ENCODE measurements around the gene ANKS1B. TPM values are rescaled to one million over a fixed set of nuclear protein-coding genes. Genes with fewer than 3 reads are reported as not detected.
"Not testable (repeated sequence)": the region's sequence is repeated elsewhere in the genome, so short reads cannot be mapped to it uniquely, and the experiment has no call there.

Gene ANKS1B
- total RNA-seq, 1 experiment from 2014 or later: 18.8 TPM

- ChIA-PET POLR2A (no interaction called here), CTCF (interaction anchor here (0.5 to 1.2 kb wide), 2 partner anchors 10 to 135 kb away, joined by 3 to 5 read pairs; no protein-coding TSS in a partner anchor)
- intact Hi-C loops (cut with micrococcal nuclease): no loop called here
- DNase-seq (ENCODE audit: unreplicated experiment): no peak
- H3K4me1 Mint-ChIP-seq (ENCODE audit: insufficient read depth, unreplicated experiment): no peaks in the 10 kb centered on the region
- BruUV-seq (replicated peaks): no TSS peak
- H3K4me3 Mint-ChIP-seq (ENCODE audit: unreplicated experiment): no peak overlapping the region
- H3K9me3 Mint-ChIP-seq (ENCODE audit: unreplicated experiment): no peaks in the 10 kb centered on the region
- H3K27me3 Mint-ChIP-seq (ENCODE audit: insufficient read depth, unreplicated experiment): no peaks in the 10 kb centered on the region
- no peak overlapping the region for H3K27ac Mint-ChIP-seq (ENCODE audit: low read depth, unreplicated experiment)
- H3K36me3 Mint-ChIP-seq (ENCODE audit: insufficient read depth, unreplicated experiment): no peaks in the 10 kb centered on the region
- no peak for TF ChIP-seq CTCF (IDR thresholded peaks at IDR 0.05; ENCODE audit: unreplicated experiment)
Measured at GRCh38 chr12:99600388-99600787, 384.3 kb downstream of the ANKS1B start.

- Mint-ChIP-seq H3K9me3 (ENCODE audit: unreplicated experiment) (no peaks in the 10 kb centered on the region), H3K27ac (ENCODE audit: low read depth, unreplicated experiment) (no peak overlapping the region), H3K36me3 (ENCODE audit: insufficient read depth, unreplicated experiment) (no peaks in the 10 kb centered on the region), H3K4me3 (ENCODE audit: unreplicated experiment) (no peak overlapping the region), H3K4me1 (ENCODE audit: insufficient read depth, unreplicated experiment) (no peaks in the 10 kb centered on the region), H3K27me3 (ENCODE audit: insufficient read depth, unreplicated experiment) (no peaks in the 10 kb centered on the region)
- CTCF ChIA-PET: no interaction called here
- BruUV-seq (replicated peaks): no TSS peak
- no peak for TF ChIP-seq CTCF (IDR thresholded peaks at IDR 0.05; ENCODE audit: unreplicated experiment)
- intact Hi-C loops (cut with micrococcal nuclease): no loop called here
- DNase-seq (ENCODE audit: unreplicated experiment): no peak
- POLR2A ChIA-PET: no interaction called here
Measured at GRCh38 chr12:99598785-99599184, 386.0 kb downstream of the ANKS1B start.

- DNase-seq (ENCODE audit: unreplicated experiment): no peak
- Mint-ChIP-seq H3K4me1 (ENCODE audit: insufficient read depth, unreplicated experiment) (no peaks in the 10 kb centered on the region), H3K36me3 (ENCODE audit: insufficient read depth, unreplicated experiment) (no peaks in the 10 kb centered on the region), H3K9me3 (ENCODE audit: unreplicated experiment) (no peaks in the 10 kb centered on the region), H3K27ac (ENCODE audit: low read depth, unreplicated experiment) (no peak overlapping the region), H3K4me3 (ENCODE audit: unreplicated experiment) (no peak overlapping the region), H3K27me3 (ENCODE audit: insufficient read depth, unreplicated experiment) (no peaks in the 10 kb centered on the region)
- no TSS peak for BruUV-seq (replicated peaks)
- ChIA-PET POLR2A (no interaction called here), CTCF (no interaction called here)
- intact Hi-C loops (cut with micrococcal nuclease): no loop called here
- TF ChIP-seq CTCF (IDR thresholded peaks at IDR 0.05; ENCODE audit: unreplicated experiment): no peak
Measured at GRCh38 chr12:99596762-99597161, 388.0 kb downstream of the ANKS1B start.

GRCh38 chr12:99577125-99577524, 407.6 kb downstream of the ANKS1B start:
- H3K27ac Mint-ChIP-seq (ENCODE audit: low read depth, unreplicated experiment); POLR2A ChIA-PET; H3K4me3 Mint-ChIP-seq (ENCODE audit: unreplicated experiment); H3K4me1 Mint-ChIP-seq (ENCODE audit: insufficient read depth, unreplicated experiment); CTCF ChIA-PET; H3K36me3 Mint-ChIP-seq (ENCODE audit: insufficient read depth, unreplicated experiment); intact Hi-C loops (cut with micrococcal nuclease); DNase-seq (ENCODE audit: unreplicated experiment); H3K27me3 Mint-ChIP-seq (ENCODE audit: insufficient read depth, unreplicated experiment); BruUV-seq (replicated peaks): not testable (repeated sequence)
- H3K9me3 Mint-ChIP-seq (ENCODE audit: unreplicated experiment): peaks cover 13% of the 10 kb centered on the region

GRCh38 chr12:99573980-99574379, 410.8 kb downstream of the ANKS1B start:
- BruUV-seq (replicated peaks): no TSS peak
- Mint-ChIP-seq H3K36me3 (ENCODE audit: insufficient read depth, unreplicated experiment) (no peaks in the 10 kb centered on the region), H3K27me3 (ENCODE audit: insufficient read depth, unreplicated experiment) (no peaks in the 10 kb centered on the region), H3K27ac (ENCODE audit: low read depth, unreplicated experiment) (no peak overlapping the region), H3K4me3 (ENCODE audit: unreplicated experiment) (no peak overlapping the region), H3K9me3 (ENCODE audit: unreplicated experiment) (peaks cover 13% of the 10 kb centered on the region), H3K4me1 (ENCODE audit: insufficient read depth, unreplicated experiment) (no peaks in the 10 kb centered on the region)
- ChIA-PET CTCF (interaction anchor here (0.7 kb wide), 1 partner anchor 25 kb away, joined by 3 read pairs; no protein-coding TSS in a partner anchor), POLR2A (no interaction called here)
- intact Hi-C loops (cut with micrococcal nuclease): no loop called here
- no peak for DNase-seq (ENCODE audit: unreplicated experiment)
- no peak for TF ChIP-seq CTCF (IDR thresholded peaks at IDR 0.05; ENCODE audit: unreplicated experiment)

All from MCF 10A (cell line).